HG02678 (cell line): ENCODE data around the gene ANKRD6.

Experiments used
- ATAC-seq: cut with Tn5 transposase; IDR thresholded peaks from one replicate; pipeline ENCODE4 v1.9.1; 2021; ENCODE audit warnings: mild to moderate bottlenecking, moderate library complexity; ENCODE audit not compliant: unreplicated experiment

The ANKRD6 gene

DNA sequence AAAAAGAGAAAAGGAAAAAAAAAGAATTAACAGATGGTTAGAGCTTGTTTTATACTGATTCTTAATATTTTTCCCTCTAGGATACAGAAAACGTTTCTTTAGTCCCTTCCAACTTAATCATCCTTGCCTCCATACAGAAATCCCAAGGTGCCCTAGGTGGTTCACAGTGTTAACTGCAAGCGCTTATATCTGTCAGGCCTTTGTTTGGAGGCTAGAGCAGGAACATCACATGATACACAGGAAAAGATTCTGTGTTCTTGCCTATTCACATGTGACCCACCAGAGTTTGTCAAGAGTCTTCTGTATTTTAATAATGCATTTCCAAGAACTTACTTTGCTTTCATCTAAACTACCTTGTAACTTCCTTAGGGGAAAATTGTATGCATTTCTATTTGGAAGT, 31.3 kb downstream of the ANKRD6 start:
- no peak for ATAC-seq

DNA sequence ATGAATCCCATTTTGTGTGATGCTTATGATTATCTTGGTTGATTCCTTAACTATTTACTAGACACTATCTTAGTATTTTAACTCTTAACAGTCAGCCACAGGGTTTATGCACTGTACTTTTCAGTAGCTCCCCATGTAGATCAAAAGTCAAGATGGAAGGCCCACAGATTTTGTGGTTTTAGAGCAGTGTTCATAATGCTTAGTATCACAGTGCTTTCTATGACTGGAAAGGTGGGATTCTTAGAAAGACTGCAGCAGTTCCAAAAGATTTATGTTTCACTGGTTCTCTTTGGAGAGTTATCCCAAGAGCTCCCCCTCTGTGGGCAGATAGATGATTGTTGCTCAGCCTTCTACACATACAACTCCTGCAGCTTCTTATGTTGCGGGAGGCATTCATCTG, 34.5 kb downstream of the ANKRD6 start:
- ATAC-seq = no peak

DNA sequence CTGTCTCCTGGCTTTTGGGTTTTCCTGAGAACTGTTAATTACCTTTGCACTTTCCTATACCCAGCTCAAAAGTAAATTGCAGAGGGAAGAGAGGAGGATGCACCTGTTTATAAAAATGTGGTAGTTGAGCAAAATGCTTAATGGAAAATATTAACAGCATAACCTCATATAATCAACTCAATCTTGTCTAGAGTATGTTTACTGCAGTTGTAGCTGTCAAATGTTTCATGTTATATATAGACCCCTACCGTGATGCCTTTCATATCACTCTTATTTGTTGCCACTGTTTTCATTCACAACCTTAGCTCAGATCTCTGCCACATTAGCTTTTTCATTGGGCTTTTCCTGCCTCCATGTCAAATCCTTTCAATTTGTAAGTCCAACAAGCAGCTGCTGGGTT, 36.0 kb downstream of the ANKRD6 start:
- ATAC-seq = no peak

- ATAC-seq = no peak
Measured at GRCh38 chr6:89471287-89471867, 38.4 kb downstream of the ANKRD6 start.

DNA sequence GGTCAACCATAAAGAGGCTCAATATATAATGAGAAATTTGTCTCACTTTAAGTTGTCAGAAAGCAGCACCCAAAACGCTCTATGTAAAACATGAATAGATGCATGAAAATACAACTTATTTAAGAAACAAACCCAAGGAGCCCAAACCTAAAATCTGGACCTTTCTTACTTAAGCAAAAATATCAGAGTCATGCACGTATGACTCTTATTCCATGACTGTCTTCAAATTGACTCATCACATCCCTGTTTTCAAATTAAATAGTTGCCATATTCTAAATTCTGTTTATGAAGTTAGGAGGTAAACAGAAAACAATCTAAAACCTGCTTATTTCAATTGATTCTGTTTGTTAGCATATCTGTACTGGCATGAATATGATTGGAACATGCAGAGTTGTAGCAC, 42.1 kb downstream of the ANKRD6 start:
- no peak for ATAC-seq

GRCh38 chr6:89475634-89476033, 42.7 kb downstream of the ANKRD6 start:
- ATAC-seq = no peak

- no peak for ATAC-seq
Measured at GRCh38 chr6:89479897-89480296, 46.9 kb downstream of the ANKRD6 start.

GRCh38 chr6:89481695-89482094, 48.7 kb downstream of the ANKRD6 start:
- ATAC-seq = no peak

DNA sequence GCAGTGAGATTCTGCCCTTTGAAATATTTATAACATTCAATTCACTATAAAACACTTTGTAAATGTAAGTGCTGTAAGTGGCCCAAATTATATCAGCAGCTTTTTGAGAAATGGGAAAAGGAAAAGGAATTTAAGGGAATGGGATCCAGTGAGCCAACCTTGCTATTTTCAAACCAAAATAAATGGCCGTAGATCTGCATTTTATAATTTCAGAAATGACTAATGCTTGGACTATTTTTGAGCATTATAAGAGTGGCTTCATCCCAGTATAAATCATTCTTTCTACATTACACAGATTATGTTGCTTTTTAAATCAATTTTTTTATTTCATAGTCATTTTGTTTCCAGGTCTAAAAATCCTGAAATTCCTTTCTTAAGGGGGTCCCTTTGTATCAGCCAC, 49.2 kb downstream of the ANKRD6 start:
- no peak for ATAC-seq

DNA sequence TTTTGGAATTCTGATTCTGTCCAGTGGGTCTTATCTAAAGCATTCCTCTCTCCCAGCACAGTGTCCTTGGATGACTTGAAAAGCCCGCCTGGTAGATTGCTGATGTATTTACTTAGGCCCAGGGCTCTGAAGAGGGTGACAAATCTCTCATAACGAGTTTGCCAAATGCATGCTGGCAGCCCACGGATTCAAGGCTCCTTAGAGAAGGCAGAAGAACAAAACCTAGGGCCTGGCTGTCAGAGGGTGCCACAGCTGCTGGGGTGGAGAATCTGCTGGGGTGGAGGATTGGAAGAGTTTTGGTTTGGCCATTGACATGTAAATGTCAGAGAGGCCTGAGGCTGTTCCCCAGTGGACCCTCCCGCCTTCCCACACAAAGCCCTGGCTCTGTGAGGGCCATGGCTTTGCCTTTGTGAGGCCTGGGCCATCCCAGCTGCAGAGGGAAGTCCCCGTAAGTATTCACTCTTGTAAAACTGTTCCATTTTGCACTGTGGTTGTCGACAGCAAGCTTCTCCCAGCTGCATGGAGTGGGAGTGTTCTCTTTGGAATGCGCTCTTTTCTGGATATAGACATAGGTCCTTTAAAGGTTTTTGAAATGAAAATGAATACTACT, 50.3 kb downstream of the ANKRD6 start:
- no peak for ATAC-seq

- no peak for ATAC-seq
Measured at GRCh38 chr6:89485320-89485719, 52.4 kb downstream of the ANKRD6 start.

DNA sequence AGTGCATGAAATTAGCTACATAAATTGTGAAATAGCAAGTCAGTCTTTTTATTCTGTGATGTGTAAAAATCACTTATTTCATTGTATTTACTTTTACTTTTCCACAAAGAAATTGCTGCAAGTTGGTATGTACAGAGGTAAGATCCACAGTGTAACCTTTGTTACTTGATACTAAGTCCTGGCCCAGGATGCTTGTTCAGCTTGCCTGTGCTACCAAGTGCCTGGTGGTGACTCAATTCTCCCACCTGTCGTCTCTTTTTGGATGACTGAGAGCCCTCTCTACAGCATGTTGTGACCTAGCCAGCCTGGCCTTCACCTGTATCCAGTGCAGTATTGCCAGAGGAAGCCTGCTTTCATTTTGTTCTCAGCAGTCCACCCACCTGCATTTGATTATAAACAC, 54.9 kb downstream of the ANKRD6 start:
- ATAC-seq = no peak

- ATAC-seq = no peak
Measured at GRCh38 chr6:89488438-89488837, 55.5 kb downstream of the ANKRD6 start.

GRCh38 chr6:89489078-89489477, 56.1 kb downstream of the ANKRD6 start:
- ATAC-seq = no peak

DNA sequence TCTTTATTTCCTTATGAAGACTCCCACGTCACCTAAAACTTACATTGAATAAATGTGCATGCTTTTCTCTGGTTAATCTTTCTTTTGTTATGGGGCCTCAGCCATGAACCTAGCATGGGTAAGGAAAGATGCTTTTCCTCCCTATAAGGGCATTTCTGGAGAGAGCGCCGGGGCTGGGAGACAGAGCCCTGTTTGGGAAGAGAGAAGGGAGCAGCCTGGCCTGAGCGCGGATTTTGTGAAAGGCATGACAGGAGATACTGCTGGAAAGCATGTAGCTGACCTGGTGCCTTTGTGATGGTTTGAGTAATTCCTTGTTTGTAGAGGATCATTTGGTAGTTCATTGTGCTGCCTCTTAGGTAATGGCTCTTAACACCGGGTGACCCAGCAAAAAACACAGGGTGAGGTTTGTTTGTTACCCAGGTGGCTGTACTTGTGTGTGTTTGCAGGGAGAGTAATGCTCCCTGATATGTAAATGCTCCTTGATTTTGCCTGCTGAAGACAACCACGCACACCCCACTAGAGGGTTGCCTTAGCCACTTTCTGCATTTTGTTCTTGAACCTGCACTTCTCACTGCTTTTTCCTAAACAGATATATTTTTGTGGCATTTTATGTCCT, 59.2 kb downstream of the ANKRD6 start:
- ATAC-seq = no peak

DNA sequence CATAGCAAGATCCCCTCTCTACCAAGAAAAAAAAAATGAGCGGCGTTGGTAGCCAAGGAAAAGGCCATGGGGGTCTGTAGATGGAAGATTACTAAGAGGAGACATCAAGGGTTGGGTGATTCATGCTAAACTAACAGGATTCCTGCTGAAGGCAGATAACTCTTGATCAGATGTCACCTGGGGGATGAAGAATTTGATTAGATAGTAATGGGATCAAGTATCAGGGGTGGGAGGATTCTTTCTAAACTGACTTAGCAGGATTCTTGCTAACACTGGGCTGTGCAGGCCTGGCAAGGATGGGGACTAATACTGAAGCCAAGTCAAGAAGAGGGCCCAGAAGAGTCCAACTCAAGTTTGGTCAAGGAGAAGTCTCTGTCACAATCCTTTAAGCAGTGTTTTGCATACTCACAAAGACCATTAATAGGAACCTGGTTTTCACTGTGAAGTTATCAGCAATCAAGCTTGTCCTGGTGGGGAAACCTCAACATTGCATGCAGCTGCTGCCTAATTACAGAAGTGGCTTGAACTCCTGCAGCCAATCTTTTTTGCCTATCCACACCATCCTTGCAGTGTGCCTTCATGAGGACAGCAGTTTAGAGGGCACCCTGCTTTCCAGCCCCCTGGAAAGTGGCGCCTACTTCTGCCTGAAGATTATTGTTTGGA, 61.3 kb downstream of the ANKRD6 start:
- ATAC-seq = no peak

GRCh38 chr6:89495961-89496535, 63.1 kb downstream of the ANKRD6 start:
- ATAC-seq = no peak

DNA sequence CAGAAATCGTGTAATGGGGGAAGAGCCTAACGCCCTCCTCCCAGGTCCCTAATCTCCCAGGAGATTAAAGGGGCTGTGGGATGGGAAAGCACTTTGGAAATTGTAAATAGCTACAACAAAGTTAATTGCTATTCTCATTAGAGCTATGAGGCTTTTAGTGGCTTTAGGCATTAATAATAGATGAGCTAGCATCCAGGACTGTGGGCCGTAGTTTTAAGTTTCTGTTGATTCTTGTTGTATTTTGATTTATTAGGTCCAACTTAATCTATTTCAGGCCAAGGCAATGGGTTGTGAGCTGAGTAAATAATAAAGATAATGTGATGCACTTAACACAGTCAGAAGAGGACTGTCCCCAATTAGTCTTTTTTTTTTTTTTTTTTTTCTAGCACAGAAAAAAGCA, 67.7 kb downstream of the ANKRD6 start:
- ATAC-seq = no peak

DNA sequence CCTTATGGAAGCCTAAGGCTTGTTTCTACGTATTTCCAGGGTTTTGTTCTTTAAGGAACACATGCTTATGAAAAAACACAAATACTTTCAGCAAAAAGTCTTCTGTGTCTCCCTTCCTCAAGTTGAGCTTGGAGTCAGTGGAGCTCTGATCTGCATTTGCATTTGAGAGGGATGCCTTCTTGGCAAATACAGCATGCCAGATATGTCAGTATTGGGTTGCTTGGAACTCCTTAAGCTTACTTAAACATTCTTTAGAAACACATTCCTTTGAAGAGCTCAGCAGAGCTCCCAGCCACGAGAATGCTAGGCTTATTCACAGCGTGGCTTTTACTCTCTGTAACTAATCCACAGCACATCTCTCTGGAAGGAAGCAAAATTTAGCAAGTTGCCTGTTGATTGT, 68.3 kb downstream of the ANKRD6 start:
- no peak for ATAC-seq

- ATAC-seq = no peak
Measured at GRCh38 chr6:89501753-89502152, 68.8 kb downstream of the ANKRD6 start.

GRCh38 chr6:89503641-89504040, 70.7 kb downstream of the ANKRD6 start:
- no peak for ATAC-seq

GRCh38 chr6:89505847-89506246, 72.9 kb downstream of the ANKRD6 start:
- no peak for ATAC-seq
